Measurements from ENCODE around the gene RARS2. TPM values are rescaled to one million over a fixed set of nuclear protein-coding genes. Genes with fewer than 3 reads are reported as not detected.

RARS2 gene
- total RNA-seq, 2 donors from 2014 or later: 49.7 to 57.0 TPM

DNA sequence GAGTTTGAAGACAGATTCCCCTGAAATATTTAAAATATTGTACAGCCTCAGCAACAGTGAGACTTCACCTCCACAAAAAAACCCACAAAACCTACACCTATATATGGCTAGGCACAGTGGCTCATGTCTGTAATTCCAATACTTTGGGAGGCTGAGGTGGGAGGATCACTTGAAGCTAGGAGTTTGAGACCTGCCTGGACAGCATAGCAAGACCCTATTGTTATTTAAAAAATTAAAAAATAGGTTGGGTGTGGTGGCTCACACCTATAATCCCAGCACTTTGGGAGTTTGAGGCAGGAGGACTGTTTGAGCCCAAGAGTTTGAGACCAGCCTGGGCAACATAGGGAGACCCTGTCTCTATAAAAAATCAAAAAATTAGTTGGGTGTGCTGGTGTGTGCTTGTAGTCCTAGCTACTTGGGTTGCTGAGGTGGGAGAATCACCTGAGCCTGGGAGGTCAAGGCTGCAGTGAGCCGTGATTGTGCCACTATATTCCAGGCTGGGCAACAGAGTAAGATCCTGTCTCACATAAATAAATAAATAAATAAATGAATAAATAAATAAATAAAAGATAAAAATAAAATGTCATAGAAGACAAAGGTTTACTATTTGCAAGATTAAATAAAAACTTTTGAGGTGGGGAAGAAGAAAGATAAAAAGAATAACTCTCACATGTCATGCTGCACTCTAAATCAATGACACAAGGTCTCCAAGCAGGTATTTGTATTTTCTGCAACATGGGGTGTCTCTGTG, 51.1 kb downstream of the RARS2 start:
- Histone ChIP-seq H3K9me3 (ENCODE audit: control insufficient read depth, low read length) (peaks cover 32% of the 10 kb centered on the region), H3K27me3 (ENCODE audit: control insufficient read depth, insufficient read depth, low read length, poor library complexity, severe bottlenecking) (no peaks in the 10 kb centered on the region), H3K36me3 (ENCODE audit: control insufficient read depth, insufficient read depth, low read length) (peaks cover 86% of the 10 kb centered on the region), H3K4me3 (ENCODE audit: low read length) (no peak overlapping the region), H3K27ac (ENCODE audit: low read depth, low read length) (no peak overlapping the region), H3K4me1 (ENCODE audit: control insufficient read depth, insufficient read depth, low read length) (no peaks in the 10 kb centered on the region), H3K9ac (ENCODE audit: extremely low read depth, low read length, poor library complexity, severe bottlenecking) (no peak overlapping the region)
- Mint-ChIP-seq H3K9me3 (peaks cover 14% of the 10 kb centered on the region), H3K27ac (no peak overlapping the region), H3K27me3 (ENCODE audit: insufficient read depth) (no peaks in the 10 kb centered on the region), H3K4me3 (no peak overlapping the region), H3K36me3 (ENCODE audit: low read depth) (peaks cover 60% of the 10 kb centered on the region), H3K4me1 (no peaks in the 10 kb centered on the region)
- TF ChIP-seq, protein P1, sequence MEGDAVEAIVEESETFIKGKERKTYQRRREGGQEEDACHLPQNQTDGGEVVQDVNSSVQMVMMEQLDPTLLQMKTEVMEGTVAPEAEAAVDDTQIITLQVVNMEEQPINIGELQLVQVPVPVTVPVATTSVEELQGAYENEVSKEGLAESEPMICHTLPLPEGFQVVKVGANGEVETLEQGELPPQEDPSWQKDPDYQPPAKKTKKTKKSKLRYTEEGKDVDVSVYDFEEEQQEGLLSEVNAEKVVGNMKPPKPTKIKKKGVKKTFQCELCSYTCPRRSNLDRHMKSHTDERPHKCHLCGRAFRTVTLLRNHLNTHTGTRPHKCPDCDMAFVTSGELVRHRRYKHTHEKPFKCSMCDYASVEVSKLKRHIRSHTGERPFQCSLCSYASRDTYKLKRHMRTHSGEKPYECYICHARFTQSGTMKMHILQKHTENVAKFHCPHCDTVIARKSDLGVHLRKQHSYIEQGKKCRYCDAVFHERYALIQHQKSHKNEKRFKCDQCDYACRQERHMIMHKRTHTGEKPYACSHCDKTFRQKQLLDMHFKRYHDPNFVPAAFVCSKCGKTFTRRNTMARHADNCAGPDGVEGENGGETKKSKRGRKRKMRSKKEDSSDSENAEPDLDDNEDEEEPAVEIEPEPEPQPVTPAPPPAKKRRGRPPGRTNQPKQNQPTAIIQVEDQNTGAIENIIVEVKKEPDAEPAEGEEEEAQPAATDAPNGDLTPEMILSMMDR (conservative IDR thresholded peaks at IDR 0.05): no peak
- no peak for DNase-seq
- 83% methylated on average over 1 of the region's 1 CpG; no CpG with 5 or more reads in 1 of the 2 experiments for WGBS, 2 experiments (ENCODE audit: insufficient coverage in 1 of 2, insufficient read length in 1 of 2)

DNA sequence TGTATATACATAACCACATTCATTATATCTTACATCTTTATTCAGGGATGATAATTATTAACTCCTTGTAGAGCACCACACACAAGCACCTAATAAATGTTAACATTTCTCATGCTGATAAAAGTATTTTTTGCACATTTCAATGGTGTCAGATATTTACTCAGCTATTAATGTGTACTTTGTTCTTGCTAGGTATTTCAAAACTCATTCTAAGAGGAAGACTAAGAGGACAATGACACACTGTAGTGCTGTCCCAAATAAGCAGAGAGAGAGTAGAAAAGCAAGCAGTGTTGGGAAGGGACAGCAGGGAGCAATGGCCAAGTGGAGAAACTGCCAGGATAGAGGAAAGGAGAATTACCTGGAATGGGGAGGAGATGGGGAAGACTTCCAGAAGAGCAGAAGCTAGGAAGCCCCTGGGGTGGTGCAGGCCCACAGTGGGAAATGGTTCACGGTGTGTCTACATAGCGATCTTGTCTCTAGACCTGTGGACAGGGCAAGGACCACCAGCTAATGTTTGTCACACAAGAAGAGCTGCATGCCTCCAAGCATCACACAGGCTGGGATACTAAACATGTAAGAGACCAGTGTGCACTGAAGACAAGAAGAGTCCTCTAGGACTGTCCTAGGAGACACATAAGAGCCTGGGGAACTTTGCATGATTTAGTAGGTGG, 55.3 kb downstream of the RARS2 start:
- WGBS, 2 experiments (ENCODE audit: insufficient coverage in 1 of 2, insufficient read length in 1 of 2): 99 to 100% methylated on average over 2 of the region's 2 CpGs

DNA sequence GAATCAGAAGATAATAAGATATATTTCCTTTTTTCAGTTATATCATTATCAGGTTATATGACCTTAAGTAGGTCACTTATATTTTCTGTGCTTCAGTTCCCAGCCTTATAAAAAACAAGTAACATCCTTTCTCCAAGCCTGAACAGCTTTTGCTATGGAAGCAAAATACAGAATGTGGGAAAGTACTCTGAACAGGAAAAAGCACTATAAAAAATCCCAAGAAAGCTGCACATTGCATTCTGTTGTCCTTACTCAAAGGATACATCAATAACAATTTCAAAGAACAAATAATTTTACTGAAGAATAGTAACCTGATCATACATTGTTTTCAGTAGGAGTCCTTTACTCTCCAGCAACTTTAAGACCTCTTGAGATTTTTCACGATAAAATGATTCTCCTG, 60.6 kb downstream of the RARS2 start:
- Histone ChIP-seq H3K4me3 (ENCODE audit: low read length) (no peak overlapping the region), H3K27ac (ENCODE audit: low read depth, low read length) (no peak overlapping the region), H3K27me3 (ENCODE audit: control insufficient read depth, insufficient read depth, low read length, poor library complexity, severe bottlenecking) (no peaks in the 10 kb centered on the region), H3K9ac (ENCODE audit: extremely low read depth, low read length, poor library complexity, severe bottlenecking) (no peak overlapping the region), H3K36me3 (ENCODE audit: control insufficient read depth, insufficient read depth, low read length) (peaks cover 89% of the 10 kb centered on the region), H3K4me1 (ENCODE audit: control insufficient read depth, insufficient read depth, low read length) (no peaks in the 10 kb centered on the region), H3K9me3 (ENCODE audit: control insufficient read depth, low read length) (no peaks in the 10 kb centered on the region)
- TF ChIP-seq, protein P1 (conservative IDR thresholded peaks at IDR 0.05): no peak
- Mint-ChIP-seq H3K27me3 (ENCODE audit: insufficient read depth) (no peaks in the 10 kb centered on the region), H3K4me3 (no peak overlapping the region), H3K4me1 (no peaks in the 10 kb centered on the region), H3K36me3 (ENCODE audit: low read depth) (peaks cover 46% of the 10 kb centered on the region), H3K9me3 (no peaks in the 10 kb centered on the region), H3K27ac (no peak overlapping the region)
- WGBS, 2 experiments (ENCODE audit: insufficient coverage in 1 of 2, insufficient read length in 1 of 2): 95% methylated on average over 1 of the region's 1 CpG; no CpG with 5 or more reads in 1 of the 2 experiments
- no peak for DNase-seq

More for the DNA sequence above, 55.3 kb downstream of the RARS2 start:
- H3K36me3 Mint-ChIP-seq (ENCODE audit: low read depth): peaks cover 42% of the 10 kb centered on the region
- H3K4me3 Mint-ChIP-seq: no peak overlapping the region
- Histone ChIP-seq H3K4me3 (ENCODE audit: low read length) (no peak overlapping the region), H3K9ac (ENCODE audit: extremely low read depth, low read length, poor library complexity, severe bottlenecking) (no peak overlapping the region), H3K4me1 (ENCODE audit: control insufficient read depth, insufficient read depth, low read length) (no peaks in the 10 kb centered on the region), H3K36me3 (ENCODE audit: control insufficient read depth, insufficient read depth, low read length) (peaks cover 92% of the 10 kb centered on the region), H3K27ac (ENCODE audit: low read depth, low read length) (no peak overlapping the region), H3K9me3 (ENCODE audit: control insufficient read depth, low read length) (peaks cover 5% of the 10 kb centered on the region), H3K27me3 (ENCODE audit: control insufficient read depth, insufficient read depth, low read length, poor library complexity, severe bottlenecking) (no peaks in the 10 kb centered on the region)
- no peak overlapping the region for H3K27ac Mint-ChIP-seq
- no peaks in the 10 kb centered on the region for H3K4me1 Mint-ChIP-seq
- DNase-seq: no peak
- H3K27me3 Mint-ChIP-seq (ENCODE audit: insufficient read depth): no peaks in the 10 kb centered on the region
- peaks cover 4% of the 10 kb centered on the region for H3K9me3 Mint-ChIP-seq
- TF ChIP-seq, protein P1 (conservative IDR thresholded peaks at IDR 0.05): no peak

Measured in endodermal cell (in vitro differentiated cells).